ENCODE results near the gene CRACR2B.

CRACR2B gene

GRCh38 chr11:794766-795633, 32.7 kb upstream of the CRACR2B start:
- no peak for DNase-seq

GRCh38 chr11:795634-796564, 31.8 kb upstream of the CRACR2B start:
- DNase-seq = peak; percentile 85 to 87

GRCh38 chr11:796565-797295, 31.0 kb upstream of the CRACR2B start:
- no peak for DNase-seq

GRCh38 chr11:797296-798092, 30.2 kb upstream of the CRACR2B start:
- peak; percentile 55 to 67 for DNase-seq

GRCh38 chr11:798093-798713, 29.5 kb upstream of the CRACR2B start, which contains the start of gene SLC25A22:
Gene SLC25A22 (minus strand): TSS chr11:798281. CDS start chr11:795006, 3,275 bp downstream.
- peak; percentile 71 to 91 for DNase-seq

GRCh38 chr11:799641-800316, 27.9 kb upstream of the CRACR2B start:
- DNase-seq = no peak

- no peak for DNase-seq
Observed at GRCh38 chr11:800473-800872, 27.2 kb upstream of the CRACR2B start.

GRCh38 chr11:801097-801780, 26.5 kb upstream of the CRACR2B start:
- no peak for DNase-seq

GRCh38 chr11:802018-802617, 25.6 kb upstream of the CRACR2B start:
- DNase-seq = no peak

GRCh38 chr11:802693-803466, 24.8 kb upstream of the CRACR2B start:
- no peak for DNase-seq

- no peak for DNase-seq
Observed at GRCh38 chr11:803467-803742, 24.3 kb upstream of the CRACR2B start.

- DNase-seq = no peak
Observed at GRCh38 chr11:803770-804598, 23.7 kb upstream of the CRACR2B start.

GRCh38 chr11:804599-804964, 23.1 kb upstream of the CRACR2B start:
- no peak for DNase-seq

- no peak for DNase-seq
Observed at GRCh38 chr11:808427-809286, 19.1 kb upstream of the CRACR2B start.

GRCh38 chr11:809287-810039, 18.3 kb upstream of the CRACR2B start, which contains the start of gene RPLP2:
Gene RPLP2 (plus strand): TSS chr11:809967. CDS start chr11:810235, 268 bp downstream.
- DNase-seq = peak; percentile 96 to 99

- no peak for DNase-seq
Observed at GRCh38 chr11:810040-810567, 17.6 kb upstream of the CRACR2B start.
